Body of pancreas (tissue), 4 donors: ENCODE measurements around the gene RIMKLA. TPM values are rescaled to one million over a fixed set of nuclear protein-coding genes. Genes with fewer than 3 reads are reported as not detected.

Experiments used
- ATAC-seq: fragments of 150-250 bp; one replicate; pipeline ENCODE4 v1.9.1; 2016
- DNase-seq, 4 donors: peaks; one replicate each; pipeline ENCODE4 v3.0.0-alpha.2; 2019
- H3K27ac ChIP-seq, 4 donors: fragments of 200-600 bp; sonication (generic); 1 replicate in 3 of 4; 2 replicates in 1 of 4; pipeline versions ENCODE4 v1.5.1 to v1.6.1; 2016 to 2019; ENCODE audit warnings: mild to moderate bottlenecking in 1 of 4, mixed read lengths in 1 of 4, moderate library complexity in 1 of 4
- H3K27me3 ChIP-seq, 2 donors: fragments of 200-600 bp; sonication (generic); one replicate each; pipeline ENCODE4 v1.6.0; 2016; ENCODE audit warnings: mild to moderate bottlenecking in 1 of 2
- H3K36me3 ChIP-seq, 2 donors: fragments of 200-600 bp; sonication (generic); replicated peaks in 1 of 2; 2 replicates each; pipeline ENCODE4 v1.5.1; 2016; ENCODE audit warnings: low read depth in 2 of 2; ENCODE audit not compliant: insufficient read depth in 1 of 2
- H3K4me1 ChIP-seq: fragments of 200-600 bp; sonication (generic); one replicate; pipeline ENCODE4 v1.6.0; 2016
- H3K4me3 ChIP-seq, 2 donors: fragments of 200-600 bp; sonication (generic); 1 replicate in 1 of 2; 2 replicates in 1 of 2; pipeline ENCODE4 v1.5.1; 2016 to 2019
- H3K9me3 ChIP-seq, 3 donors: fragments of 200-600 bp; sonication (generic); 1 replicate in 2 of 3; 2 replicates in 1 of 3; pipeline ENCODE4 v1.5.1; 2016
- CTCF ChIP-seq, 7 experiments: fragments of 450-650 bp in 4 of 7; fragments of 200-600 bp in 3 of 7; sonication (generic) in 3 of 7; IDR thresholded peaks; one replicate each; pipeline ENCODE4 v1.5.1; 2016 to 2019; ENCODE audit warnings: antibody characterized with exemption in 7 of 7
- POLR2A ChIP-seq, 3 donors: fragments of 450-650 bp; IDR thresholded peaks; one replicate each; pipeline ENCODE4 v1.6.1; 2016; ENCODE audit warnings: antibody characterized with exemption in 3 of 3, mild to moderate bottlenecking in 2 of 3
- WGBS, 2 donors: methylation state at CpG; one replicate each; pipeline ENCODE4 v1.1.5; 2017; 5-methylcytosine and 5-hydroxymethylcytosine counted together
- intact Hi-C: fragments of 100-400 bp; cut with DNase I; formaldehyde crosslinking; loops from one replicate; pipeline ENCODE4 v1.15.1; 2023
- total RNA-seq, 2 donors: library from RNA; depleted of rRNA; stranded (reverse); fragments of >200 nt; gene quantifications; one replicate each; pipeline ENCODE4 v1.1.0, GENCODE V29; 2016

RIMKLA gene
- total RNA-seq = 1 to 10 TPM in 1 of 2 donors, under 1 TPM in 1; 0.99 to 1.6 TPM

GRCh38 chr1:42380586-42381279 is at the start of gene RIMKLA:
Gene RIMKLA (plus strand): TSS chr1:42380792. CDS start chr1:42380935, 143 bp downstream.
- intact Hi-C loops = no loop called here
- H3K4me1 ChIP-seq = peaks cover 13% of the 10 kb centered on the region
- ATAC-seq = peak; percentile 95
- no peaks in the 10 kb centered on the region for H3K27me3 ChIP-seq
- H3K27ac ChIP-seq = peak within 1 kb of the TSS in 2 of 4 donors; percentile 30 to 45
- no peaks in the 10 kb centered on the region for H3K36me3 ChIP-seq
- peak; percentile 59 to 76 (median 64) for DNase-seq
- H3K9me3 ChIP-seq = no peaks in the 10 kb centered on the region
- H3K4me3 ChIP-seq = peak within 1 kb of the TSS in 1 of 2 donors; percentile 65
- WGBS, 2 donors = 0% methylated on average over 69 of the region's 101 CpGs; no CpG with 5 or more reads in 1 of the 2 donors
- TF ChIP-seq POLR2A (IDR thresholded peaks at IDR 0.05) (no peak), CTCF (IDR thresholded peaks at IDR 0.05) (no peak)

- no peak overlapping the region for H3K4me3 ChIP-seq
- ATAC-seq (no peak), DNase-seq (no peak)
- H3K27ac ChIP-seq = no peak overlapping the region
- H3K36me3 ChIP-seq = no peaks in the 10 kb centered on the region
- TF ChIP-seq CTCF (IDR thresholded peaks at IDR 0.05) (no peak), POLR2A (IDR thresholded peaks at IDR 0.05) (no peak)
- H3K27me3 ChIP-seq = no peaks in the 10 kb centered on the region
- no peaks in the 10 kb centered on the region for H3K9me3 ChIP-seq
- intact Hi-C loops = no loop called here
- 52 to 54% methylated on average over 6 of the region's 6 CpGs for WGBS, 2 donors
- H3K4me1 ChIP-seq = peaks cover 39% of the 10 kb centered on the region
Measured at GRCh38 chr1:42332877-42333276, 47.7 kb upstream of the RIMKLA start.

GRCh38 chr1:42333662-42334239 is 46.8 kb upstream of the RIMKLA start:
- Histone ChIP-seq H3K27ac (peak overlapping the region; percentile 91 to 96 (median 94)), H3K4me1 (peaks cover 46% of the 10 kb centered on the region), H3K9me3 (no peaks in the 10 kb centered on the region), H3K4me3 (peak overlapping the region; percentile 90 to 97), H3K27me3 (no peaks in the 10 kb centered on the region), H3K36me3 (no peaks in the 10 kb centered on the region)
- no peak for DNase-seq
- WGBS, 2 donors = 3 to 7% methylated on average over 6 of the region's 6 CpGs
- intact Hi-C loops = no loop called here
- TF ChIP-seq CTCF (IDR thresholded peaks at IDR 0.05) (peak in 1 of 7 experiments; percentile 13), POLR2A (IDR thresholded peaks at IDR 0.05) (no peak)
- ATAC-seq = no peak

DNA sequence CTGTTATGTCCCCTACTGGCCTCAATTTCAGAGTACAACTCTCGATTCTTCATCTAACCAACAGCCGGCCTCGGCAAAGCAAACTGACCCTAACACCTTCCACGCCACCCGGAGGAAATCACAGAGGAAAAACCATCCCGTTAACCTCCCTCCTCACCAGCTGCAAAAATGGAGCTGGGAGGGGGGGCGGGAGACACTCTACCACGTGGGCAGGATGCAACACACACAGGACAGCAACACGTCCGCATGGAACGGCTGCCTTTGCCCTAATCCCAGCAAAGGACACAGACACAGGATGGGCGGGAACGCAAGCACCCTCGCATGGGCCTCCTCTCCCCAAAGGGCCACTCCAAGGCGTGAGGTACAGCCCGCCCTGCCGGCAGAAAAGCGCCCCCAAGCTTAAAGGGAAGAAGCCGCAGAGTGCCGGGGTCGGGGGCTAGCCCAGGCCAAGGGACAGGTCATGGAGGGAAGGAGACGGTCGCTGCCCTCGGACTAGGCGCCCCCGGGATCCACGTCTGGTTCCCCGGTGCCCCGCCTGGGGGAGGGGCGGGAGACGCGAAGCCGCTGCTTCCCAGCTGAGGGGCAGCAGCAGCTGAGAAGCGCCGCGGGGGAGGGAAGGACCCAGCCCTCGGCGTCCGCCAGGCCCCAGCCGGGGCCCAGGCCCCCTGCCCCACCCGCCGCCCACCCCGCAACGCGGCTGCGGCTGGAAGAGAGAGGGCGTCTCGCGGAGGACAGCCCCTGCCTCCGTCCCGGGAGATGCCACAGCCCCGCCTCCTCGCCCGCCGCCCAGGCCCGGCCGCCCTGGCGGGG is 46.1 kb upstream of the RIMKLA start:
- Histone ChIP-seq H3K9me3 (no peaks in the 10 kb centered on the region), H3K4me3 (peak overlapping the region; percentile 90 to 97), H3K4me1 (peaks cover 50% of the 10 kb centered on the region), H3K36me3 (no peaks in the 10 kb centered on the region), H3K27me3 (no peaks in the 10 kb centered on the region), H3K27ac (peak overlapping the region; percentile 91 to 96 (median 94))
- TF ChIP-seq CTCF (IDR thresholded peaks at IDR 0.05) = no peak
- no peak for TF ChIP-seq POLR2A (IDR thresholded peaks at IDR 0.05)
- 0% methylated on average over 22 to 45 of the region's 58 CpGs for WGBS, 2 donors
- ATAC-seq (peak; percentile 51), DNase-seq (peak; percentile 34 to 51 (median 40))
- intact Hi-C loops = no loop called here
